OCI-LY7 (cell line): ENCODE measurements around the gene DIAPH3. TPM values are rescaled to one million over a fixed set of nuclear protein-coding genes. Genes with fewer than 3 reads are reported as not detected.

Experiments used
- BruUV-seq: library from RNA; stranded (reverse); fragments of 400-500 nt; replicated peaks from 2 replicates; lab custom pipeline; 2021; lab: Mats Ljungman, UMichigan
- CTCF ChIA-PET: fragments of 300-600 bp; sonication (Branson Sonifier 250); formaldehyde crosslinking; loops from one replicate; lab custom pipeline; 2022; ENCODE audit warnings: antibody characterized with exemption; ENCODE audit not compliant: unreplicated experiment; lab: Charles Lee
- POLR2A ChIA-PET: fragments of 300-600 bp; sonication (Branson Sonifier 250); formaldehyde crosslinking; loops from one replicate; lab custom pipeline; 2022; ENCODE audit warnings: antibody characterized with exemption; lab: Charles Lee
- DNase-seq: peaks from one replicate; pipeline ENCODE4 v3.0.0-alpha.2; 2015; ENCODE audit warnings: low spot score
- H2AFZ ChIP-seq: fragments of 200-600 bp; sonication (generic), shearing (Covaris generic); 2 replicates; pipeline ENCODE4 v1.6.1; 2014; ENCODE audit warnings: mild to moderate bottlenecking, antibody characterized with exemption, low read length, moderate library complexity
- H3K27ac ChIP-seq: fragments of 200-600 bp; sonication (generic); 2 replicates; pipeline ENCODE4 v1.5.1; 2014; ENCODE audit warnings: mixed run types, low read depth, mild to moderate bottlenecking, moderate library complexity, low read length, inconsistent platforms; ENCODE audit not compliant: poor library complexity, severe bottlenecking
- H3K36me3 ChIP-seq: fragments of 200-600 bp; sonication (generic); 2 replicates; pipeline ENCODE4 v1.6.1; 2014; ENCODE audit warnings: mild to moderate bottlenecking, antibody characterized with exemption, low read length, moderate library complexity, mixed read lengths; ENCODE audit not compliant: insufficient read depth
- H3K4me1 ChIP-seq: fragments of 200-600 bp; sonication (generic); 2 replicates; pipeline ENCODE4 v1.5.1; 2014; ENCODE audit warnings: mild to moderate bottlenecking, low read length; ENCODE audit not compliant: insufficient read depth, poor library complexity, severe bottlenecking
- H3K4me2 ChIP-seq: fragments of 200-600 bp; sonication (generic); 2 replicates; pipeline ENCODE4 v1.6.1; 2014; ENCODE audit warnings: mild to moderate bottlenecking, low read length
- H3K4me3 ChIP-seq: fragments of 200-600 bp; sonication (generic); 2 replicates; pipeline ENCODE4 v1.5.1; 2014; ENCODE audit warnings: mild to moderate bottlenecking, low read depth, low read length; ENCODE audit not compliant: poor library complexity, severe bottlenecking
- H3K79me2 ChIP-seq: fragments of 200-600 bp; sonication (generic); 2 replicates; pipeline ENCODE4 v1.6.1; 2016; ENCODE audit warnings: low read depth, mild to moderate bottlenecking, low read length, moderate library complexity, mixed read lengths; ENCODE audit not compliant: insufficient read depth
- H3K9me2 ChIP-seq: fragments of 200-600 bp; sonication (generic); 2 replicates; pipeline ENCODE4 v1.6.1; 2016; ENCODE audit warnings: mild to moderate bottlenecking, low read length, mixed read lengths; ENCODE audit not compliant: insufficient read depth
- H3K9me3 ChIP-seq: fragments of 200-600 bp; sonication (generic); 2 replicates; pipeline ENCODE4 v1.6.1; 2014; ENCODE audit warnings: mild to moderate bottlenecking, mixed run types, low read length, mixed read lengths
- H4K20me1 ChIP-seq: fragments of 200-600 bp; sonication (generic); 2 replicates; pipeline ENCODE4 v1.6.1; 2014; ENCODE audit warnings: mild to moderate bottlenecking, antibody characterized with exemption, low read length, moderate library complexity, mixed read lengths; ENCODE audit not compliant: insufficient read depth
- CTCF ChIP-seq: fragments of 200-600 bp; sonication (generic); conservative IDR thresholded peaks from 2 replicates; pipeline ENCODE4 v1.5.1; 2014; ENCODE audit warnings: mild to moderate bottlenecking, antibody characterized with exemption, low read length, moderate library complexity, mixed read lengths
- EZH2phosphoT487 ChIP-seq: fragments of 200-600 bp; sonication (generic); IDR thresholded peaks from 2 replicates; pipeline ENCODE4 v1.6.1; 2018; ENCODE audit warnings: low read depth, borderline replicate concordance, mild to moderate bottlenecking, mixed run types, antibody characterized with exemption, low read length, moderate library complexity, mixed read lengths
- intact Hi-C: fragments of 100-400 bp; cut with micrococcal nuclease; formaldehyde crosslinking; loops from one replicate; pipeline ENCODE4 v1.10.0; 2022; ENCODE audit not compliant: unreplicated experiment
- total RNA-seq, 2 experiments: library from RNA; depleted of rRNA in 1 of 2; stranded (reverse); fragments of >200 nt in 1 of 2; shearing (Covaris generic) in 1 of 2; gene quantifications; 2 replicates each; pipeline ENCODE4 v1.2.3, GENCODE V29; 2014 to 2022

DIAPH3 gene
- total RNA-seq, 2 experiments from 2014 or later = 33.5 to 37.2 TPM

GRCh38 chr13:59651479-59651878, 512.2 kb downstream of the DIAPH3 start:
- ChIA-PET POLR2A (no interaction called here), CTCF (no interaction called here)
- BruUV-seq = no TSS peak
- H3K4me3 ChIP-seq = no peak overlapping the region
- no peaks in the 10 kb centered on the region for H3K9me3 ChIP-seq
- no peak for TF ChIP-seq CTCF
- no peak for TF ChIP-seq EZH2phosphoT487
- no peaks in the 10 kb centered on the region for H3K36me3 ChIP-seq
- no peaks in the 10 kb centered on the region for H3K9me2 ChIP-seq
- no peak overlapping the region for H3K4me2 ChIP-seq
- H3K79me2 ChIP-seq = no peaks in the 10 kb centered on the region
- DNase-seq = no peak
- no peaks in the 10 kb centered on the region for H3K4me1 ChIP-seq
- no peak overlapping the region for H3K27ac ChIP-seq
- no peaks in the 10 kb centered on the region for H4K20me1 ChIP-seq
- intact Hi-C loops = no loop called here
- no peak overlapping the region for H2AFZ ChIP-seq

GRCh38 chr13:59643906-59644626, 519.7 kb downstream of the DIAPH3 start:
- no peak for DNase-seq
- no peak for TF ChIP-seq CTCF
- no peak for TF ChIP-seq EZH2phosphoT487
- Histone ChIP-seq H3K4me1 (no peaks in the 10 kb centered on the region), H3K36me3 (no peaks in the 10 kb centered on the region), H3K9me2 (no peaks in the 10 kb centered on the region), H2AFZ (no peak overlapping the region), H3K27ac (no peak overlapping the region), H3K4me3 (no peak overlapping the region), H4K20me1 (no peaks in the 10 kb centered on the region), H3K79me2 (no peaks in the 10 kb centered on the region), H3K4me2 (no peak overlapping the region), H3K9me3 (no peaks in the 10 kb centered on the region)
- BruUV-seq = no TSS peak
- intact Hi-C loops = no loop called here
- ChIA-PET POLR2A (no interaction called here), CTCF (no interaction called here)

- Histone ChIP-seq H2AFZ (no peak overlapping the region), H3K79me2 (no peaks in the 10 kb centered on the region), H3K9me3 (no peaks in the 10 kb centered on the region), H3K4me2 (no peak overlapping the region), H3K9me2 (no peaks in the 10 kb centered on the region), H3K36me3 (no peaks in the 10 kb centered on the region), H3K27ac (no peak overlapping the region), H3K4me3 (no peak overlapping the region), H3K4me1 (no peaks in the 10 kb centered on the region), H4K20me1 (no peaks in the 10 kb centered on the region)
- BruUV-seq = no TSS peak
- ChIA-PET CTCF (no interaction called here), POLR2A (no interaction called here)
- no peak for DNase-seq
- intact Hi-C loops = no loop called here
- TF ChIP-seq CTCF (no peak), EZH2phosphoT487 (no peak)
Measured at GRCh38 chr13:59643364-59643841, 520.3 kb downstream of the DIAPH3 start.
